ENCODE measurements around the gene FAM24A.
"Not testable (repeated sequence)": the region's sequence is repeated elsewhere in the genome, so short reads cannot be mapped to it uniquely, and the experiment has no call there.

The FAM24A gene

GRCh38 chr10:122864901-122865300 is 45.5 kb upstream of the FAM24A start:
- Histone ChIP-seq H2AFZ (no peak overlapping the region), H3K27ac (no peak overlapping the region), H3K4me1 (no peaks in the 10 kb centered on the region), H3K36me3 (ENCODE audit: control insufficient read depth, insufficient read depth, low read length) (no peaks in the 10 kb centered on the region), H3K9me3 (ENCODE audit: control insufficient read depth, low read length) (no peaks in the 10 kb centered on the region), H3K4me3 (ENCODE audit: low read depth, low read length) (no peak overlapping the region), H3K4me2 (ENCODE audit: low read length) (no peak overlapping the region), H3K79me2 (no peaks in the 10 kb centered on the region), H3K27me3 (ENCODE audit: control insufficient read depth, insufficient read depth, low read length) (no peaks in the 10 kb centered on the region), H3K9ac (no peak overlapping the region)
- no peak for TF ChIP-seq CTCF (IDR thresholded peaks at IDR 0.05)

- H3K27ac ChIP-seq; H3K4me3 ChIP-seq (ENCODE audit: low read depth, low read length); H3K79me2 ChIP-seq; H3K36me3 ChIP-seq (ENCODE audit: control insufficient read depth, insufficient read depth, low read length); H3K4me2 ChIP-seq (ENCODE audit: low read length); H3K4me1 ChIP-seq; H3K9ac ChIP-seq; H3K9me3 ChIP-seq (ENCODE audit: control insufficient read depth, low read length); H2AFZ ChIP-seq; H3K27me3 ChIP-seq (ENCODE audit: control insufficient read depth, insufficient read depth, low read length): not testable (repeated sequence)
These were observed 43.5 kb upstream of the FAM24A start for GRCh38 chr10:122866757-122867482.

- not testable (repeated sequence) for H3K79me2 ChIP-seq; H3K27ac ChIP-seq; H3K4me3 ChIP-seq (ENCODE audit: low read depth, low read length); H3K4me1 ChIP-seq; H2AFZ ChIP-seq; H3K9me3 ChIP-seq (ENCODE audit: control insufficient read depth, low read length); H3K27me3 ChIP-seq (ENCODE audit: control insufficient read depth, insufficient read depth, low read length); H3K36me3 ChIP-seq (ENCODE audit: control insufficient read depth, insufficient read depth, low read length); H3K4me2 ChIP-seq (ENCODE audit: low read length); H3K9ac ChIP-seq
These were observed 41.6 kb upstream of the FAM24A start for GRCh38 chr10:122868768-122869167.

- not testable (repeated sequence) for H3K4me1 ChIP-seq; H3K4me2 ChIP-seq (ENCODE audit: low read length); H3K36me3 ChIP-seq (ENCODE audit: control insufficient read depth, insufficient read depth, low read length); H3K27ac ChIP-seq; H3K27me3 ChIP-seq (ENCODE audit: control insufficient read depth, insufficient read depth, low read length); H2AFZ ChIP-seq; H3K9me3 ChIP-seq (ENCODE audit: control insufficient read depth, low read length); H3K4me3 ChIP-seq (ENCODE audit: low read depth, low read length); H3K79me2 ChIP-seq; H3K9ac ChIP-seq
These were observed 38.5 kb upstream of the FAM24A start for GRCh38 chr10:122871947-122872346.

- Histone ChIP-seq H3K9ac (no peak overlapping the region), H3K4me3 (ENCODE audit: low read depth, low read length) (no peak overlapping the region), H3K4me2 (ENCODE audit: low read length) (no peak overlapping the region), H3K4me1 (no peaks in the 10 kb centered on the region), H3K36me3 (ENCODE audit: control insufficient read depth, insufficient read depth, low read length) (no peaks in the 10 kb centered on the region), H3K27ac (no peak overlapping the region), H3K79me2 (peaks cover 7% of the 10 kb centered on the region), H3K9me3 (ENCODE audit: control insufficient read depth, low read length) (no peaks in the 10 kb centered on the region), H3K27me3 (ENCODE audit: control insufficient read depth, insufficient read depth, low read length) (no peaks in the 10 kb centered on the region), H2AFZ (no peak overlapping the region)
- no peak for TF ChIP-seq CTCF (IDR thresholded peaks at IDR 0.05)
These were observed 34.5 kb upstream of the FAM24A start for GRCh38 chr10:122875843-122876466.

- Histone ChIP-seq H2AFZ (no peak overlapping the region), H3K9ac (no peak overlapping the region), H3K4me1 (no peaks in the 10 kb centered on the region), H3K9me3 (ENCODE audit: control insufficient read depth, low read length) (no peaks in the 10 kb centered on the region), H3K79me2 (peaks cover 7% of the 10 kb centered on the region), H3K27ac (no peak overlapping the region), H3K36me3 (ENCODE audit: control insufficient read depth, insufficient read depth, low read length) (no peaks in the 10 kb centered on the region), H3K4me3 (ENCODE audit: low read depth, low read length) (no peak overlapping the region), H3K4me2 (ENCODE audit: low read length) (no peak overlapping the region), H3K27me3 (ENCODE audit: control insufficient read depth, insufficient read depth, low read length) (no peaks in the 10 kb centered on the region)
- TF ChIP-seq CTCF (IDR thresholded peaks at IDR 0.05): no peak
These were observed 33.9 kb upstream of the FAM24A start for GRCh38 chr10:122876467-122876855.

All from parathyroid adenoma (tissue), 2 donors.